MM.1S (cell line): ENCODE results near the gene MTG1.

Source experiments
- EZH2phosphoT487 ChIP-seq: fragments of 300-600 bp; sonication (generic); IDR thresholded peaks from 2 replicates; pipeline ENCODE4 v1.6.1; 2018; ENCODE audit warnings: antibody characterized with exemption, low read length
- TF ChIP-seq, protein P1 (sequence below): fragments of 300-600 bp; sonication (generic); IDR thresholded peaks from 2 replicates; pipeline ENCODE4 v1.5.1; 2016; ENCODE audit warnings: antibody characterized with exemption, low read length, mixed read lengths

DNA sequence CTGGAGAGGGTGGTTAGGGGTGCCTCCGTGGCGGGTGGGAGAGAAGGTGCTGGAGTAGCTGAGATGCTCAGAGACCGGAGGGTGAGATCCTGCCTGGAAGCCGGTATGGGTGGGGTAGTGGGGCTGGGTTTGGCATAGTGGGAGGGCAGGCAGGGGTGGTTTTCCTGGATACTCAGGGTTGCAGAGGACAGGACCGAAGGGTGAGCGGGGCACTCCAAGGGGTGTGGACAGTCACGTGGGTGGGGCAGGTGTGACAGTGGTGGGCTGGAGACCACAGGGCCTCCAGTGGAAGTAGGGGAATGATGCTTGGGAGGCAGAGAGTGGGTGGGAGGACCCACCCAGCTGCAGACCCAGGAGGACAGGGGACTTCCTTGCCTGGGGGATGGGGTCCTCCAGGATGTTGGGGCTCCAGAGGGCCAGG, 61.7 kb downstream of the MTG1 start:
- no peak for TF ChIP-seq EZH2phosphoT487
- TF ChIP-seq, protein P1, sequence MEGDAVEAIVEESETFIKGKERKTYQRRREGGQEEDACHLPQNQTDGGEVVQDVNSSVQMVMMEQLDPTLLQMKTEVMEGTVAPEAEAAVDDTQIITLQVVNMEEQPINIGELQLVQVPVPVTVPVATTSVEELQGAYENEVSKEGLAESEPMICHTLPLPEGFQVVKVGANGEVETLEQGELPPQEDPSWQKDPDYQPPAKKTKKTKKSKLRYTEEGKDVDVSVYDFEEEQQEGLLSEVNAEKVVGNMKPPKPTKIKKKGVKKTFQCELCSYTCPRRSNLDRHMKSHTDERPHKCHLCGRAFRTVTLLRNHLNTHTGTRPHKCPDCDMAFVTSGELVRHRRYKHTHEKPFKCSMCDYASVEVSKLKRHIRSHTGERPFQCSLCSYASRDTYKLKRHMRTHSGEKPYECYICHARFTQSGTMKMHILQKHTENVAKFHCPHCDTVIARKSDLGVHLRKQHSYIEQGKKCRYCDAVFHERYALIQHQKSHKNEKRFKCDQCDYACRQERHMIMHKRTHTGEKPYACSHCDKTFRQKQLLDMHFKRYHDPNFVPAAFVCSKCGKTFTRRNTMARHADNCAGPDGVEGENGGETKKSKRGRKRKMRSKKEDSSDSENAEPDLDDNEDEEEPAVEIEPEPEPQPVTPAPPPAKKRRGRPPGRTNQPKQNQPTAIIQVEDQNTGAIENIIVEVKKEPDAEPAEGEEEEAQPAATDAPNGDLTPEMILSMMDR = no peak
